Stimulated activated CD4-positive, alpha-beta T cell treated with anti-CD3 and anti-CD28 coated beads, Interleukin-1b, Interleukin-23, amount 100 ng/mL, for 1 hour (primary cell): Measurements from ENCODE around the gene AFF1.

Source experiments
- DNase-seq, 2 donors: peaks; one replicate each; pipeline ENCODE4 v3.0.0-alpha.2; 2020; ENCODE audit warnings: low read depth in 2 of 2

The AFF1 gene

DNA sequence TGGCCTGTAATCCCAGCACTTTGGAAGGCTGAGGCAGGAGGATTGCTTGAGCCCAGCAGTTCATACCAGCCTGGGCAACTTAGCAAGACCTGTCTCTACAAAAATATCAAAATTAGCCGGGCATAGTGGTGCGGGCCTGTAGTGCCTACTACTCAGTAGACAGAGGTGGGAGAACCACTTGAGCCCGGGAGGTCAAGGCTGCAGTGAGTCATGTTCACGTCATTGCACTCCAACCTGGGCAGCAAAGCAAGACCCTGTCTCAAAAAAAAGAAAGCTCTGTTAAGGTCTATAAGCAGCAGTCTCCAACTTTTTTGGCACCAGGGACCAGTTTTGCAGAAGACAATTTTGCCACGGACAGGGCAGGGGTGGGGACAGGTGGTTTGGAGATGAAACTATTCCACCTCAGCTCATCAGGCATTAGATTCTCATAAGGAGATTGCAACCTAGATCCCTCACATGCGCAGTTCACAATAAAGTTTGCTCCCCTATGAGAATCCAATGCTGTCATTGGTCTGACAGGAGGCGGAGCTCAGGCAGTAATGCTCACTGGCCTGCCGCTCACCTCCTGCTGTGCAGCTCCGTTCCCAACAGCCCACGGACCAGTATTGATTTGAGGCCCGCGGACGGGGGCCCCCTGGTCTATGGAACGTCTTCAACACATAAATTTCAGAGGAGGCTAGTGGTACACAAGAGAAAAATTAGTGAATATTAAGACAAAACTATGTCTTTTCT is 217.7 kb downstream of the AFF1 start:
- DNase-seq, result no peak

- no peak for DNase-seq
Observed at GRCh38 chr4:87153078-87153870, 218.5 kb downstream of the AFF1 start.

DNA sequence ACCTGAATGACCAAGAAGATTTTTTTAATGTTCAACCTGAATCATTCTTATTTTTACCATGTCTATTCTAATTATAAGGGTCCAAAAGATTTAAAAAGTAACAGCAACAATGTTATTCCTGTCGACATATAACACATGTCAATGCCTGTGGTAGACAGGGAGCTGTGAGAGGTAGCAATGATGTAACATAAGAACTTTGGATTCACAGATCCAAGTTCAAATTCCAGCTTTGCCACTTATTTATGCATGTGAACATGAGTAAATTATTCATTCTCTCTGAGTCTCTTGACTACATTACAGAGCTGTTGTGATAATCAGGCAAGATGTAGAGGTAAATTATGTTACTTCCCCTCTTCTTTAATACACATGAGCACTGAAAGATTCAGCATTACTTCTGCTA is 231.1 kb downstream of the AFF1 start:
- DNase-seq, result no peak

GRCh38 chr4:87166296-87166854 is 231.6 kb downstream of the AFF1 start:
- no peak for DNase-seq

GRCh38 chr4:87171944-87172343 is 237.1 kb downstream of the AFF1 start:
- no peak for DNase-seq

GRCh38 chr4:87174672-87175071 is 239.9 kb downstream of the AFF1 start:
- DNase-seq, result no peak

- DNase-seq, result no peak
Observed at GRCh38 chr4:87179751-87180150, 244.9 kb downstream of the AFF1 start.

GRCh38 chr4:87180767-87181166 is 246.0 kb downstream of the AFF1 start:
- no peak for DNase-seq

- DNase-seq, result no peak
Observed at GRCh38 chr4:87185146-87185870, 250.5 kb downstream of the AFF1 start.

DNA sequence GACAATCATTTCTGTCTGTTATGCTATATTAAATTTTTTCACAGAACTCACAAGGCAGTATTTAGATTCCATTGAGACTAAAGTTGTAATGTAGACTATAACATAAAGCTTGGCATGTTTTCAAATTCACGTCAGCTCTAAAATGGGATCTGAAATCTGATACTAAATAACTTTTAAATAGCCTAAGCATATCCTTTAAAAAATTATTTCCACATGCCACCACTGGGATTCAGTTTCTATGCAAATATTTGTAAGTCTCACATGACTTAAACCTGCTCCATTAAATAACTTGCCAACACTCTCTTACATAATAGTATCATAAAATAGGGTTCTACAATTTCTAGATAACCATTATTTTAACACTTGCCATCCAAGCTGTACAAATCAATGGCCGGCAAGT is 253.2 kb downstream of the AFF1 start:
- no peak for DNase-seq

DNA sequence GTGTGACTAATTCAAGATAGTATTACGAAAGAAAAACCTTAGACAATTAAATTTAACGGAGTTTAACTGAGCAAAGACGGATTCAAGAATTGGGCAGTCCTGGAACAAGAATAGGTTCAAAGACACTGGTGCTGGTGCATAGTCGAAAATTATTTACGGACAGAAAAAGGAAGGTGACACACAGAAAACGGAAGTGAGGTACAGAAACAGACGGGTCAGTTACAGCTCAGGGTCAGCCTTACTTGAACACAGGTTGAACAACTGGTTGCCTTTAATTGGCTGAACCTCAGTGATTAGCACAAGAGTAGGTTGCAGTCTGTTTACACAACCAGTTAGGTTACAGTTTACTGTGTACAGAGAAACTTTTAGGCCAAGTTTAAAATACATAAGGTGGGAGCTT is 254.1 kb downstream of the AFF1 start:
- DNase-seq, result no peak
